GM21360 (cell line): Measurements from ENCODE around the gene DEGS2.
A peak's percentile ranks its signal among the peaks of the same experiment; 100 is the strongest.

Source experiments
- ATAC-seq: cut with Tn5 transposase; IDR thresholded peaks from one replicate; pipeline ENCODE4 v1.9.1; 2021; ENCODE audit warnings: mild to moderate bottlenecking, moderate library complexity; ENCODE audit not compliant: unreplicated experiment

The DEGS2 gene

DNA sequence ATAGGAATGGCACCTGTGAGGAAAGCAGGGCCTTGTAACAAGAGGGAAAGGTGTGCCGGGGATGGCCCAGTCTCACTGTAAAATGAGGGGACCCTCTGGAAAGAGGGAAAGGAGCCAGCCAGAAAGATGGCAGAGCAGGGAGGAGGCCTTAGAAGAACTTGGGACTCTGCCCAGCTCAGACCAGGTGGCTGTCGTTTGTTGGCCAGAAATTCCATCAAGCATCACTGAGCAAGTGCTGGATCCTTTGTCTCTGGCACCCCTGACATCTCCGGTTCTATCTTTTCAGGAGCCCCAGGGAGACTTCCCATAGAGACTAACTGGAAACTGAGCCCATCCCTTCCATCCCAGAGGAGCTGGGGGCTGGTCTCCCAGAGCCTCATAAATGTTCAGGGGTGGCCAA lies 43.3 kb downstream of the DEGS2 start:
- no peak for ATAC-seq

DNA sequence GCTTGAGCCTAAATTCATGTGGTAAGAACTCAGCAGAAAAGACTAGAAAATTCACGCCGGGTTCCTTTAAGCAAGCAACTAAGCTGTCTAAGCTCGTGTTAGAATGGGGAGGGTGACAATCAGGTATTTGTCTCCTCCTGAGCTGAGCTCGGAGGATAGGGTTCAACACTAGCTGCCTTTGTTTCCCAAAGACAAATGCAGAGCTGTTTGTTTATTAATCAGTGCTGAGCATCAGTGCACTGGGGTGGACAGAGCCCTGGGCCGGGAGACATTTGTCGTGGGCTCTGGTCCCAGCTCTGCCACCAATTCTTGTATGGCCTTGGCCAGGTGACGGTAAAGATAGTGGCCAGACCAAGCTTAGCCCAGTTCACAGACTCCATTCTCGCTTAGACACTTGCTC lies 43.7 kb downstream of the DEGS2 start:
- no peak for ATAC-seq

GRCh38 chr14:100115236-100115635 lies 44.2 kb downstream of the DEGS2 start:
- ATAC-seq, result no peak

DNA sequence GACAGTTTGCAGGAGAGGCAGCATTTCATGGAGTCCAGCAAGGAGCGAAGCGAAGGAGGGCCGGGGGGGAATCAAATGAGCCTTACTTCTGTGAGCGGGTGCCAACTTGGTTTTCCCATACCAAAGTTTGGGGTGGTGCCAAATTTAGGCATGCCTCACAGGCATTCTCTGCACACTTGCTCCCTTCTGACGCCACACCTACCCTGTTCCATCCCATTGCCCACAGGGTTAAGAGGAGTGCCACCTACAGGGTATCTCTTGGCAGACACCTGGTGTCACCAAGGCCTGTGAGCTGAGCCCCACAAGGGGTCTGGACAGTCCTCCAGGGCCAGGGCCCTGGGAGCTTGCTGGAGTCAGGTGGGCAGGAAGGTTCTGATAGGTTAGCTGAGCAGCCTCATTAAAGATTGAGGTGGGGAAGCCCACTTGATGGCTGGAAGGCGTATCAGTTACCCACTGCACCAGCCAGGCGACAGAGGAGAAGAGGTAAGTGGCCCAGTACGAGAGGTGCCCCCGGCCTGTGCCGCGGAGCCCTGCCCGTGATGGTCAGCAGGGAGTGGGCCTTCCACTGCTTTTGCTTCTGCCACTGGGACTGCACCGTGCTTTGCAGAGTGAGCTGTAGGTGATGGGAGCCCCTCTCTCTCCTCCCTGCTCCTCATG lies 45.2 kb downstream of the DEGS2 start:
- ATAC-seq, result no peak

- no peak for ATAC-seq
These were observed 47.3 kb downstream of the DEGS2 start for GRCh38 chr14:100111931-100112704.

GRCh38 chr14:100110816-100111215 lies 48.6 kb downstream of the DEGS2 start:
- no peak for ATAC-seq

GRCh38 chr14:100109594-100109955 lies 49.9 kb downstream of the DEGS2 start:
- no peak for ATAC-seq

DNA sequence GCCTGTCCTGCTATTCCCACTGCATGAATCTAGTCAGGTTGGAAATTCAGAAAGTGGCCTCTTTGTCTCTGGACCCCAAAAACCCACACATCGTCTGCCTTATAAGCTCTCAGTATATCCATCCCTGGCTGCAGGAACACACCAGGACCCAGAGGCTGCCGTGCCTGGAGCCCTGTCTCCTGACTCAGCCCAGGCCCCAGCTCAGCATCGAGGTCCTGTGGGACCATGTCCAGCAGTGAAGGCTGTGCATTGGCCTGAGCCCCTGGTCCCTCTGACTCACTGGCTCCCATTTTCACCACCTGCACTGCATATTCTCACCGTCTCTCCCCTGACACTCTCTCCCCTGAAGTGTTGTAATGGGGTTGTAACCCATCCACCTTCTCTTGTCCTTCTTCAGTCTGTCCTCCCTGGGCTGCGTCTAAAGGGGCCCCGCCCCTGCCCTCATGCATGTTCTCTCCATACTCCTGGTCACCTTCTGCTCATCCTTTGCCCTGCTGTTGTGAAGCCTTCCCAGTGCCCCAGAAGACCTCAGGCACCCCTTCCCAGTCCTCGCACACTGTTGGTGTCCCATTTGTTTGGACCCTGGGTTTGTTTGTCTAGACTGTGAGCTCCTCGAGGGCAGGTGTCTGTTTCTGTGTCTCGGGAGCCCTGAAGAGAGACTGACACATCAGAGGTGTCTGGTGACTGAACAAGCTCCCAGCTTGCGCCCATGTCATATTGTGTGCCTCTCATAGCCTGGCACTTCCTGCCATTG lies 50.4 kb downstream of the DEGS2 start:
- ATAC-seq, result no peak

DNA sequence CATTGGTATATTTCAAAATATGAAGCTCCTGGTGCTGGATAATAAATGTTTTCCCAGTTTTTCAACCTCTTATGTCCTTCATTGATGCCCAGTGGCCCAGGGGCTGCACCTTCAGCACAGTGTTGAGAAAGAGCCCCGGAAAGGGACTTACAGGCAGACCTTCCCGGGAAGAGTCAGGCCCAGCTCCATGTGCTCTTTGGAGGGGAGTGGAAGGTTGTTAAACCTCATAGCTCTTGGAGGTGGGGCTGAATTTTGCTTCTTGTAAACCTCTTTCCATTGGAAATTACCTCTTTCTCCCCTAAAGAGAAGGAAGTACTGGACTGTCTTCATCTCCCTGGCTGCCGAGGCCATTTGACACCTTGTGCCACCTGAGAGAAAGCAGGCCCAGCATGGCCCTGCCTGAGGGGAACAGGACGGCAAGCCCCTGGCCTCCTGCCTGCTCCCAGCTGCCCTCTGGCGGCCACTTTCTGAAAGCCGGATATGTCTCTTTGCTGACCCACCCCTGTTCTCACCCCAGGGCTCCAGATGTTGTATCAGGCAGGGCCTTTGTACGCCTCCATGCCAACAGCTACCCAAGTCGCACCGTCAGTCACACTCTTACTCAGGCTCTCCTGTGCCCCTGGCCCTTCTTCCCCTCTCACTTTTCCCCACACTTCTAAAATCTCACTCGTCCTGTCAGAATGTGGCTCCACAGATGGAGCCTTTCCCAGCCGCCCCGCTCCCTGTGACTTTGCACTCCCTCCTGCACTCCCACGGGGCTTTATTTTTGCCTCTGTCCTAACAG lies 51.2 kb downstream of the DEGS2 start:
- ATAC-seq, result peak; percentile 60

GRCh38 chr14:100107236-100107635 lies 52.2 kb downstream of the DEGS2 start:
- no peak for ATAC-seq

GRCh38 chr14:100106250-100107112 lies 53.0 kb downstream of the DEGS2 start:
- no peak for ATAC-seq

GRCh38 chr14:100105357-100106169 lies 53.9 kb downstream of the DEGS2 start:
- no peak for ATAC-seq

DNA sequence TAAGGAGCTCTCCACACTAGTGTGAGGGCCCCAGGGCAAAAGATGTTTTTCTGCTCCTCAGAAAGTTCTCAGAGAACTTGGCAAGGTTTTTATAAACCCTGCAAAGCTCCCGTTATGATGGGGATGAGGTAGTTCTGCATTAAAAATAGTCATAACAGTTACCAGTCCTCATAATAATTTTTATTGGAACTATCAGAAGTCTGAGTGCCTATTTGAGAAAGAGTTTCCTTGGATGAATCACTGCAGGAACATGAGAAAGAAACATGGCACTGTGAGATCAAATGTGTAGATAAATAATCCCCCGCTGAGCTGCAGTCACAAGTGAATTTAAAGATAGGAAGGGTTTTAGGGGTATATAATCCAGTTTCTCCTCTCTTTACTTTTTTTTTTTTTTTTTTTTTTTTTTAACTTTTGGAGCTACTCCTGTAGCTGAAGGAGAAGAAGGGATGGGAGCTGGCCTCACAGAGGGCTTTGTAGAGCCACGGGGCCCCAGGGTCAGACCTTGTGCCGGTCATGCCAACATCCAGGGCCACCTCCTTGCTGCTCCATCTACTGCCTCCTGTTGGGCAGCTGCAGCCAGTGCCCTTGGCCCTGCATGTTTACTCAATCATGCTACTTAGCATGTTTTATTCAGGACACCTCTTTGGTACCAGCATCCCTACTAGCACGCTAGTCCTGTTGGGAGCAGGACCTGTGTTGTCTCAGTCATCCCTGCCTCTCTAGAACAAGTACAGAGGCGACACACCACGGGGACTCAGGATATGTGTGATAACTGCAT lies 54.7 kb downstream of the DEGS2 start:
- no peak for ATAC-seq

DNA sequence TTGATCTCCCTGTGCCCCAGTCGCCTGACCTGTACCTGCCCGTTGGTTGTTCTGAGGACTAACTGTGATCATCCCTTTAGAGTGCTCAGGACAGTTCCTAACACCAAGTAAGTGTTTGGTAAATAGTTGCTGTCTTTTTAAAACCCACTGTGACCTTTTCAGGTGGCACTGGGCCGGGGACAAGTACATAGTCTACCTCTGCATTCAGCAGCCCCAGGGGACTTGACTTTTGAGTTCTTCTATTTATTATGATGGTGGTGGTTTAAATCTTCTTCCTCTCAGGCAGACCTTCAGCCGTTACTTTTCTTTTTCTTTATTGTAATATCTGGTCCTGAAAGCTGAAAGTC lies 55.5 kb downstream of the DEGS2 start:
- no peak for ATAC-seq

DNA sequence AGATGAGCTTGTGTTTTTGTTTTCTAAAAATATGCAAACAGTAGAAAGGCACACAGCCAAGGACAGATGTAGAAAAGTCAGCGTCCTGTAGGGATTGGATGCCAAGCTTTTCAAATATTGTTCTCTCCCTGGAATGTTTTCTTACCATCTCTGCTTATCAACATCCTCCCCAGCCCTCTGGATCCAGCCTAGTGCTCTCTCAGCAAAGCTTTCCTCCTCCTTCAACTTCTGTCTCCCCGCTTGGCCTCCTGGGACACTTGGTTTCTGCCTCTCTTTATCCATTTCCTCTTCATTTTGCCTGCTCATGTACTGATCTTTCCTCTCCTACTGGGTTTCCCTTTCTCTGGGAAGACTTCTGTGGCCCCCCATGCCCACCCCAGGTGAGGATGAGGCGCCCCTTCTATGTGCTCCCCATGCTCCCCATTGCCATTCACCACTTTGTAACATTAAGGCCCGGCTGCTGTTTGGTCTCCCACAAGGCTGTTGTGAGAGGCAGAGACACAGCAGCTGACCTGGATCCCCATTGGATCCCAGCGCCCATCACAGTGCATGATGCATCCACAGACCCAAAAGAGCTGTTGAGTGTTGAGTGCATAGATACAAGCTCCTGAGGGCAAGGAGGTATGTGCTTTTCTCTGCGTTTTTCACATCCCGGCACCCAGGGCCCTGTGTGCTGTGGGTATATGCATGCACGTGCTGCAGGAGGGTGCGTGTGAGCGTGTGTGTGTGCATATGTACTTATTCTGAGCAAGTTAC lies 56.0 kb downstream of the DEGS2 start:
- ATAC-seq, result no peak

DNA sequence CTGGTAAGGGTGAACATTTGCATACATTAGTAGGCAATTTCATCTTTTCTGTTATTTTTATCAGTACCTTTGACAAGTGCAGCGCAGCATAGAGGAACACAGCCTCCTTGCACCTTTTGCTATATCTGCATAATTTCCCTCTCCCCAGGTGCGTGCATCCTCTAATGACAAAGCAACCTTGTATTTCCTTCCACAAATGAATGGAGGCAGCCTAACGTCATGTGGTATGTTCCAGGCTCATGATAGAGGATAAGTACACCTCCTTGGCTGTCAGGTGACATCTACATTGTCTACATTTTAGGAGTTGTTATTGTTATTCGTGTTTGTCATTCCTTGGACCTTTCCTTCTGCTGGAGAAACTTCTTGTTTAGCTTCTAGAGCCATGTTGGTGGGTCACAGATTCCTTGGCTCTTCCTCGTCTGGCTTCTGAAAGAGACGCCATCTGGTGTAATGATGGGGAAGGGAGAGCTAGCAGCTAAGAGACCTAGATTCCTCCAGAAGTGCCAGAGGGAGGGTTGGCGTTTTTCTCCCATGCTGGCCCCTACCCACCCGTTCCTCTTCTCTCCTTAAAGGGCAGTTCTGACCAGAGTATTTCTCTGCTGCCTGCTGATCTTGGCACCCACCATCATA lies 57.2 kb downstream of the DEGS2 start:
- ATAC-seq, result no peak

DNA sequence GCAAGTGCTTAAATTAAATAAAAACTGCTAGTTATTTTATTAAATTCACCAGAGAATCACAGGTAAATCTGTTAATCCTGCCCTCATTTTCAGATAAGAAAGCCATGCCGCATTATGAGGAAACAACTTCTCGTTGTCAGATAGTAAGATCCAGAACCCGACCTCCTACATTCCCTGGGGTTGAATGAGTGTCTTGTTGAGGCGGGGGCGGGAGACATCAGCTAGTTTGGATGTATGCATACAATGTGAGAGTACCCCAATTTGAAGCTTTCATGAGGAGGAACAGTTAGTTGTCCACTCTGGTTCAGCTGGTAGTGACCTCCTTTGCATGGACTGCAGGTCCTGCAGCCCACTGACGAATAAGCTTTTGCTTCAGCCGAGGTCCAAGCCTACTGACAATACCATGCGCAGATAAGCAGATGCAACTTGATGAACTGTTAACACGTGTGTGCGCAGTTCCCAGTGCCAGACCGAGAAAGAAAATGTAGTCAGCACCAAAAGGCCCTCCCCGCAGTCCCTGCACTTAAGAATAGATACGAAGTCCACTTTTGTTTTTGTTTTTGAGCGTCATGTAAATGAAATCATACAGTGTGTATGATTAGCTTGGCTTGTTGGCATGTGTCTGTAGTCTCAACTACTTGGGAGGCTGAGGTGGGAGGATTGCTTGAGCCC lies 59.3 kb downstream of the DEGS2 start:
- no peak for ATAC-seq
